T-helper 22 cell (primary cell): ENCODE measurements around the gene LINGO3.

Experiments used
- DNase-seq: peaks from one replicate; pipeline ENCODE4 v3.0.0-alpha.2; 2020; ENCODE audit warnings: low read depth

LINGO3 gene

GRCh38 chr19:2339644-2340310, 31.8 kb upstream of the LINGO3 start:
- no peak for DNase-seq

GRCh38 chr19:2338751-2339643, 31.0 kb upstream of the LINGO3 start:
- DNase-seq = no peak

- DNase-seq = no peak
Observed at GRCh38 chr19:2338055-2338615, 30.2 kb upstream of the LINGO3 start.

- no peak for DNase-seq
Observed at GRCh38 chr19:2337329-2337707, 29.4 kb upstream of the LINGO3 start.

- DNase-seq = no peak
Observed at GRCh38 chr19:2336528-2337328, 28.8 kb upstream of the LINGO3 start.

GRCh38 chr19:2335848-2336247, 27.9 kb upstream of the LINGO3 start:
- no peak for DNase-seq

GRCh38 chr19:2334986-2335846, 27.3 kb upstream of the LINGO3 start:
- no peak for DNase-seq

- no peak for DNase-seq
Observed at GRCh38 chr19:2334426-2334825, 26.5 kb upstream of the LINGO3 start.

- DNase-seq = no peak
Observed at GRCh38 chr19:2333807-2334211, 25.9 kb upstream of the LINGO3 start.

- no peak for DNase-seq
Observed at GRCh38 chr19:2333027-2333806, 25.3 kb upstream of the LINGO3 start.

- DNase-seq = no peak
Observed at GRCh38 chr19:2332341-2333026, 24.5 kb upstream of the LINGO3 start.

GRCh38 chr19:2331601-2332246, 23.8 kb upstream of the LINGO3 start:
- DNase-seq = no peak

- no peak for DNase-seq
Observed at GRCh38 chr19:2330632-2331284, 22.8 kb upstream of the LINGO3 start.

GRCh38 chr19:2330255-2330631, 22.3 kb upstream of the LINGO3 start:
- DNase-seq = no peak

GRCh38 chr19:2329501-2329916, 21.6 kb upstream of the LINGO3 start:
- no peak for DNase-seq

GRCh38 chr19:2329149-2329478, 21.2 kb upstream of the LINGO3 start:
- no peak for DNase-seq

GRCh38 chr19:2328401-2329148, 20.6 kb upstream of the LINGO3 start, which contains the start of the genes LSM7 and SPPL2B:
LSM7 (minus strand) TSS chr19:2328586; CDS start chr19:2328566, 20 bp downstream.
SPPL2B (plus strand) TSS chr19:2328684; CDS start chr19:2328710, 26 bp downstream.
- DNase-seq = peak; percentile 87

- DNase-seq = peak; percentile 55
Observed at GRCh38 chr19:2327773-2328400, 19.9 kb upstream of the LINGO3 start.
